Ramos (cell line): ENCODE results near the gene CAMKMT.

Experiments used
- in situ Hi-C: fragments of 300-500 bp; cut with MboI; formaldehyde crosslinking; loops from one replicate; pipeline ENCODE4 v1.14.3; 2022; ENCODE audit warnings: low sequenced_read_pairs; ENCODE audit not compliant: unreplicated experiment

The CAMKMT gene

GRCh38 chr2:44779793-44780192 is 418.0 kb downstream of the CAMKMT start:
- in situ Hi-C loops: no loop called here

GRCh38 chr2:44780406-44780805 is 418.7 kb downstream of the CAMKMT start:
- in situ Hi-C loops: no loop called here

GRCh38 chr2:44785433-44785832 is 423.7 kb downstream of the CAMKMT start:
- in situ Hi-C loops: no loop called here

GRCh38 chr2:44786045-44786816 is 424.5 kb downstream of the CAMKMT start:
- in situ Hi-C loops: no loop called here

- in situ Hi-C loops: no loop called here
These were observed 425.1 kb downstream of the CAMKMT start for GRCh38 chr2:44786817-44787214.

- in situ Hi-C loops: no loop called here
These were observed 425.9 kb downstream of the CAMKMT start for GRCh38 chr2:44787663-44788062.

GRCh38 chr2:44789446-44789845 is 427.7 kb downstream of the CAMKMT start:
- in situ Hi-C loops: no loop called here

- in situ Hi-C loops: no loop called here
These were observed 428.4 kb downstream of the CAMKMT start for GRCh38 chr2:44789971-44790721.

GRCh38 chr2:44793322-44793870 is 431.6 kb downstream of the CAMKMT start:
- in situ Hi-C loops: no loop called here

GRCh38 chr2:44796771-44797170 is 435.0 kb downstream of the CAMKMT start:
- in situ Hi-C loops: no loop called here

- in situ Hi-C loops: no loop called here
These were observed 436.5 kb downstream of the CAMKMT start for GRCh38 chr2:44798139-44798659.

- in situ Hi-C loops: no loop called here
These were observed 437.4 kb downstream of the CAMKMT start for GRCh38 chr2:44799105-44799504.

GRCh38 chr2:44799754-44800153 is 438.0 kb downstream of the CAMKMT start:
- in situ Hi-C loops: no loop called here

- in situ Hi-C loops: no loop called here
These were observed 439.6 kb downstream of the CAMKMT start for GRCh38 chr2:44801289-44801840.

GRCh38 chr2:44801841-44802776 is 440.4 kb downstream of the CAMKMT start:
- in situ Hi-C loops: no loop called here

GRCh38 chr2:44802777-44803424 is 441.2 kb downstream of the CAMKMT start:
- in situ Hi-C loops: no loop called here

GRCh38 chr2:44804406-44805265 is 442.9 kb downstream of the CAMKMT start:
- in situ Hi-C loops: no loop called here
